ENCODE data around the gene ADRM1.

The ADRM1 gene

DNA sequence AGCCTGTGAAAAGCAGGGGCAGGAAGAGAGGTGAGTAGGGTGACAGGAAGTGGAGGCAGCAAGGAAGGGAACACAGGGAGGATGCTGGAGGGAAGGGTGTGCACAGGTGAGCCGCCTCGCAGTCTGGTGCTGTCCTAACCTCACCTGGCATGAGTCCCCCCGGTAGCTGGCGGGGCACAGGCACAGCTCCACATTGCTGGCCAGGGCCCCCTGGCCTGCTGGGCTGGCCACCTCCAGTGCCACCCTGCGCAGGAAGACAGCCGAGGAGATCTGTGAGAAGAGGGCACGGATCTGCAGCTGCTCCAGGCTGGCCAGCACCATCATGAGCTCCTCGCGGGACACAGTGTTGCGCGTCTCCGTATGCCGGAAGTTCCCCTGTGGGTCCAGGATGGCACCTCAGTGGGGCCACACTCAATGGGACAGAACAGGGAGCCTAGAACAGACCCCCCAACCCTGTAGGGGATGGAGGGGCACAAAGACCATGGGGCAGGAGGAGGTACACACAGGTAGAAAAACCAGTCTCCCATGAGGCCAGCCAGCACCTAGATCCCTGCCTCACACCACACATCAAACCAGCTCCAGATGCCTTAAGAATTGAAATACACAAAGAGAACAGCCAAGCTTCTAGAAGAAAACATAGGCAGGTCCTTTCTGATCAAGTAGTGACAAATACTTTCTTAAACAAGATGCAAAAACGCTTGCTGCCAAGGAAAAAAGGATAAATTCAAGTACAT lies 22.5 kb downstream of the ADRM1 start:
- DNase-seq = no peak

DNA sequence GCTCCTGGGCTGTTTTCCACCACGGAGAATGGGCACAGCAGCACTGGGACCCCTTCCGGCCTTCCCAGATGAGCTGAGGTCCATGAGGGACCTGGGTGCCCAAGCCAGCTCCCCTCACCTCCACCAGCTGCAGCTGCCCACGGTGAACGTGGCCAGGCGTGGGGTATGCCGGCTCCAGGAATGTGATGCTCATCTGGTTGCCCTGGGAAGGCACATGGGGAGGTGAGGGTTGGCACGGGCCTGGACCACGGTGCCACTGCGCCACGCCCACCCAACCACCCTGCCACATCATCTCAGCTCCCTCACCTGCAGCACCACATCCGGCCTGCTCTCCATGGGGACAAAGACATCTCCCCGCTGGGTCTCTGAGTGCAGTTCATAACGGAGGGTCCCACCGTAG lies 23.8 kb downstream of the ADRM1 start:
- no peak for DNase-seq

DNA sequence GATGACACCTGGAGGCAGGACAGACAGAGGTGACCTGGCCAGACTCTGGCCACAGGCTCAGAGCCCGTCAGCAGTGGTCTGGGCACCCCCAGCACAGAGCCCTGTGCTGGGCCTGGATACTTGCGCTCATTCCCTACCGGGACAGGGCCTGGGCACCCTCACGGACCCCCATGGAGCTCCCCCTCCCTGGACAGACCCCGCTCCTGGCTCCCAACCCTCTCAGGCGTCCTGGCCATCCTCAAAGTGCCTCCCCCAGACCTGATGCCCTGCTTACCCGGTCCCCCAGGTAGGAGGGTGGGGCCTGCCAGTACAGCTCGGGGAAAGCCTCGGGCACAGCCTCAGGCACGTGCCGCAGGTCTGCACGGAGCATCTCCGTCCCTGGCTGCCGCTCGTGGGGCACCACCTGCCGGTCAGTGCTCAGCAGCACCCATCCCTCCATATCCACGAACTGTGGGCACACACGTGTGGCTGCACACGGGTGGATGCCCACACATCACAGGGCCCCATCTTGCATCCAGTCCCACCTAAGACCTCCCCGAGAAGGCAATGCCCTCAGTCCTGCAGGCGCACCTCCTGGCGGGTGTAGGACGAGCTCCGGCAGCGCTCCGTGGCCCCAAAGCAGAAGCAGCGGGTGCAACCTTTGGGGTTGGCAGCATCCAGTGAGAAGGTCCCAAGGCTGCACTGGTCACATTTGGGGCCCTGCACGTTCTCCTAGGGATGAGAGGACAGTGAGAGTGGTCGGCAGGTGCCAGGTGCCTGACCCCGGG lies 24.3 kb downstream of the ADRM1 start:
- no peak for DNase-seq

DNA sequence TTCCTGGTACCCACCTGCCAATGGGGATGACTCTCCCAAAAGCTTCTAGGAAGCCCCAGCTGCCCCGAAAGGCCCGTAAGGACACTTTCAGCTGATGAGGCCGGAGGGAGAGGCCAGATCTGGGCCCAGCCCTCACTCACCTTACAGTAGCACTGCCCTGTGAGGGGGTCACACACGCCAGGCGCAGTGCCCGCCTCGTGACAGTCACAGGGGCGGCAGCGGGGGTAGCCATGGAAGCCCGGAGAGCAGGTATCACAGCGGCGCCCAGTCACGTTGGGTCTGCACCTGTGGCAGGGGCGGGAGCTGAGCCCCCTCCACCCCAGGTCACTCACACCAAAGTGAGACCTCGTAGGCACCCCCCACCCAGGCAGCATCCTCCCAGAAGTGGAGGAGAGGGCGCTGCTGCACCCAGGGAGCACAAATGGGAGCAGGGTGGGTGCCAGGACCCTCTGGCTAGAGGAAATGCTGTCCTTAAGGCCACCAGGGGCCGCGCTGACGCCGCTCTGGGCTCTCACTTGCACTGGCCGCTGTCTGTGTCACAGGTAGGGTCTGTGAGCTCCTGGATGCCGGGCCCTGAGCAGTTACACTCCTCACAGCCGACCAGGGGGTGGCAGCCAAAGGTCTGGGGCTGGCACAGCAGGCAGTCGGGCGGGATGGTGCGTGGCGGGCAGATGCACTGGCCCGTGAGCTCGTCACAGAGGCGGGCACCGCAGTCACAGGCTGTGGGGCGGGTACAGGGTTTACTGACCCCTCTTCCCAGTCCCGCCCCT lies 25.1 kb downstream of the ADRM1 start:
- DNase-seq = peak; percentile 14

DNA sequence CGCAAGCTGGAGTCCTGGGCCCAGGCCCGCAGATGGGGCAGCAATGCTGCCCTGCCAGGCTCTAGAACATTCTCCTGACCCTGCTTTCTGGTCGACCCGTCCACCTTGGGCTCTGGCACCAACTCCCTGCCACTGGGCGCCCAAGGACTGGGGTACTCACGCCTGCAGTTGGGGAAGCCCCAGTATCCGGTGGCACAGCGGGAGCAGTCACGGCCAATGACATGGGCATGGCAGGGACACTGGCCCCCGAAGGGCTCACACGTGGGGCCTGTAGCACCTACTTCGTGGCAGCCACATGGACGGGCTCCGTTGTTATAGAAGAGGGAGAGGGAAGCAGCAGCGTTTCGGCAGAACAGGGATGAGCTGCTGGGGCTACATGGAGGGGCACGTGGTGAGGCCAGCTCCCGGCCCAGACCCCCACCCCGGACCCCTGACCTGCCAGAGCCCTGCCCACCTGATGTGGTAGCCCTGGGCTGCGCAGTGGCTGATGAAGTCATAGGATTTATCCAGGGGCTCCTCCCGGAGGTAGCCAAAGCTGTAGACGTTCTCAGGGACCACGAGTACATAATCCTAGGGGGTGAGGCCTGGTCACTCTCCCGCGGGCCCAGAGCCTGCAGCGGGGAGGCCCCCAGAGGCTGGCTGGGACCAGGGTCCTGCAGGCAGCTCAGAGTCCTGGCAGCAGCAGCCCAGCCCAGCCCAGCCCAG lies 26.0 kb downstream of the ADRM1 start:
- no peak for DNase-seq

DNA sequence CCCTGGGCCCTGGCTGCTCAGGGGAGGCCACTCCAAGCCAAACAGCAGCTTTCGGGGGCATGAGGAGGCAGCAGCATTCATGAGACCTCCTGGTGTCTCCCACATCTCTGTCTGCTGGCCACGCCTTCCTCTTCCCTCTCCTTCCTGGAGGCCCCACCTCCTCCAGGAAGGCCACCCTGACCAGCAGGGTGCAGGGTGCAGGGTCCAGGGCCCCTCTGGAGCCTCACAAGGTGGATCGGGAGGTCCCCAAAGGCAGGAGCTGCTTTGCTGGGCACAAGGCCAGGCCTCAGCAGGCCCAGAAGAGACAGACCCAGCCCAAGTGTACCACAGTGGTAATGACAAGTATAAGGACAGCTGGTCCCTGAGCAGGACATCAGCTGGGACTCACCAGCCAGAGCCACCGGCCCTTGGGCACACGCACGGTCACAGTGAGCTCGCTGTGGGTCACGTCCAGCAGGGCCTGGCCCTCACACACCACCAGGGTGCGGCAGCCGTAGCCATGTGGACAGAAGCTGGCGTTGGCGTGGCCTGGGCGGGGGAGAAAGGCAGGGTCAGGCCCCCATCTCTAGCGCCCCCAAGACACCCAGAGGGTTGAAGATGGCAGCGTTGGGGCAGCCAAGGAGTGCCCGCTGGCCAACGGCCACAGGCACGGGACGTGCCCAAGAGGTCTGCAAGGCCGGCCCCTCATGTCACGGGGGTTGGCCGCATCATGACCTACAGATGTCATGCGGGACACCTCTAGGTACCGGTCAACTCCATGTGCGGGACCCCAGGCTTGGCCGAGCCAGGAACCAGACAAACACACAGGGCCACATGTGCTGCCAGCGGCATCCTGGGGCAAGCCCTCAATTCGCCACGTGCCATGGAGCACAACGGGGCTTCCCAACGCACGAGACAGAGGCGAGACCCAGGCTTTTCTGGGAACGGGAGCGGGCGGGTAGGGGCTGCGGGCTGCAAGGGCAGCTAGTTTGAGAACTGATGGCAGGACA lies 26.9 kb downstream of the ADRM1 start:
- DNase-seq = no peak

DNA sequence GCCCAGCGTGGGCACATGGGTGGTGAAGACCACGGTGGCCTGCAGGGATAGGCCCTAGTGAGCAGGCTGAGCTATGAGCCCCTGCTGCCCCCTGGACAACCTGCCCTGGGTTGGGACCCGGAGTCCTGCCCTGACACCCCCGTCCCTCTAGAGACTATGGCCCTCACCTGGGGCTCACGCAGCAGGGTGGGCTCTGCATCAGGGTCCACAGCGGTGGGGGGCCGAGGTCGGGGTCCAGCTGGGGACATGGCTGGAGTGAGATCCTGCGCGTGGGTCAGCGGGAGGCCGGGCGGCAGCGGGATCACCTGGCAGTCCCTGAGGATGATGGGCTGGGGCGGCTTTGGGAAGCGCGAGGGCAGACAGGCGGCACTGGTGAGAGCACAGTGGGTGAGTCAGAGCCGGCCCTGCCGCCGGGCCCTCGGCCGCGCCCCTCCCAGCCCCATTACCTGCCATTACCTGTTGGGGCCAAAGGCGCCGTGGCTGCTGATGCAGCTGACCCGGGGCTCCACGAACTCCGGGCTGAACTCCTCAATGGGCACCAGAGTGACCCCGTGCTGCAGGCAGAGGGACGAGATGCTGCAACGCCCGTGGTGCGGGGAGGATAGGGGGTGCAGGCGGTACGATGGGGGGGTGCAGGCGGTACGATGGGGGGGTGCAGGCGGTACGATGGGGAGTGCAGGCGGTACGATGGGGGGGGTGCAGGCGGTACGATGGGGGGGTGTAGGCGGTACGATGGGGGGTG lies 27.9 kb downstream of the ADRM1 start:
- DNase-seq = no peak

DNA sequence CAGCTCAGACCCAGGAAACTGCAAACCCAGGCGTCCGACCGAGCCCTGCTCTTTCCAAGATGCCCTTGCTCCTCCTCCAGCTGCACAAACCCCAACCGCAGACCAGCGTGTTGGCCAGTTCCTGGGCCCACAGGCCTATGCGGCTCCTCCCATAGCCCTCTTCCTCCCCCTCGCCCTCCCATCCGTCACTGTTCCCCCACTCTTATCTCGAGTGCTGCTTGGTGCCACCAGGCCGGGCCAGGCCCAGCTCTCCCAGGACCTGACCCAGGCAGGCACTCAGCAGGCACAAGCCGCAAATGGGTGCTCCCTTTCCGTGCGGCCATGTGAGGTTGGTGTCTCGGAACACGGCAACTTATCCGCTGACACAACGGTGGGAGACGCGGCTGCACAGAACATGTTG lies 28.6 kb downstream of the ADRM1 start:
- no peak for DNase-seq

DNA sequence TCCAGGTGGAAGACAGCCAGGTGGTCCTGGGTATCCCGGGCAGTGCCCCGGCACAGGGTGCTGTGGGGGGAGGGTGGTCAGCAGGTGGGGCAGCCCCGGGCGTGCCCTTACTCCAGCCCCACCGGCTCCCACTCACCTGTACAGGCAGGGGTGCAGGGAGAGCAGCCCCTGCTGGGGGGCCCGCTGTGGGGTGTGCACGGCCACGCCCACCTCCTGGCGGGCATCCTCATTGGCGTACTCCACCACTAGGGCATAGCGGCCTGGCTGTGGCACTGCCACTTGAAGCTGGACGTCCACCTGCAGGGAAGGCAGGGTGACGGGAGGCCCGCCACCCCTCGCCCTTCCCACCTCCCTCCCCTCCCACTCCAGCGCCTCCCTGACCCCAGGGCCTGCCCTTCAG lies 29.6 kb downstream of the ADRM1 start:
- DNase-seq = no peak

DNA sequence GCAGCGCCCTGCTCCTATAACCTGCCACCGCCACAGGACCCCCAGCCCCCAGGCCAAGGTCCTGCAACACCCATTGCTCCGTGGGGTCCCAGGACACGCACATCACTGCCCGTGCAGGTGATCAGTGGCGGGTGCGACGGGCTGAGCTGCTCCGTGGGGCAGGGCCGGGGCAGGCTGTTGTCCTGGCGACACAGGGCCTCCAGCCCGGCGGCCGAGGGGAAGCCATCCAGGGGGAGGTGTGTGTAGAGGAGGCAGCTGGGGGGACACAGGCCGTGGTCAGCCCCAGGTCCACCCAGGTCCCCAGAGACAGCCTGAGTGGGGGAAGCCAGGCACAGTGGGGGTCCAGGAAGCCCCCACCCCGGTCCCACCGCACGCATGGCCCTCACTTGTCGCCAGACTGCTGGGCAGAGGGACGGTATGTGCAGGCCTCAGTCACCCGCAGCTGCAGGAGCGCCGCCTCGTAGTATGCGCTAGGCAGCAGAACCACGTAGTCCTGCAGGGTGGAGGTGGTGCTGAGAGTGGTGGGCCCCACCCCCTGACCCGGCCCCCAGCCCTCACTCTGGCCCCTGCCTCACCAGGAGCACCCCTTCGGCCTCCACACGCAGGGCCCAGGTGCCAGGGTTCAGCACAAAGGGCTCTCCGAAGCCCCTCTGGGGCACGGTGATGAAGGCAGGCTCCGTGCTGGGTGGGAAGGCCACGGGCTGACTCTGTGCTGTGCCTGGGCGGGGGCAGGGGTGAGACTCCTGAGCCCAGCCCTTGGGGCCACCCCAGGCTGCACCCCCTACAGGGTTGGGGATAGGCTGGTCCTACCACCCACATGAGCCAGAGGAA lies 30.4 kb downstream of the ADRM1 start:
- no peak for DNase-seq

DNA sequence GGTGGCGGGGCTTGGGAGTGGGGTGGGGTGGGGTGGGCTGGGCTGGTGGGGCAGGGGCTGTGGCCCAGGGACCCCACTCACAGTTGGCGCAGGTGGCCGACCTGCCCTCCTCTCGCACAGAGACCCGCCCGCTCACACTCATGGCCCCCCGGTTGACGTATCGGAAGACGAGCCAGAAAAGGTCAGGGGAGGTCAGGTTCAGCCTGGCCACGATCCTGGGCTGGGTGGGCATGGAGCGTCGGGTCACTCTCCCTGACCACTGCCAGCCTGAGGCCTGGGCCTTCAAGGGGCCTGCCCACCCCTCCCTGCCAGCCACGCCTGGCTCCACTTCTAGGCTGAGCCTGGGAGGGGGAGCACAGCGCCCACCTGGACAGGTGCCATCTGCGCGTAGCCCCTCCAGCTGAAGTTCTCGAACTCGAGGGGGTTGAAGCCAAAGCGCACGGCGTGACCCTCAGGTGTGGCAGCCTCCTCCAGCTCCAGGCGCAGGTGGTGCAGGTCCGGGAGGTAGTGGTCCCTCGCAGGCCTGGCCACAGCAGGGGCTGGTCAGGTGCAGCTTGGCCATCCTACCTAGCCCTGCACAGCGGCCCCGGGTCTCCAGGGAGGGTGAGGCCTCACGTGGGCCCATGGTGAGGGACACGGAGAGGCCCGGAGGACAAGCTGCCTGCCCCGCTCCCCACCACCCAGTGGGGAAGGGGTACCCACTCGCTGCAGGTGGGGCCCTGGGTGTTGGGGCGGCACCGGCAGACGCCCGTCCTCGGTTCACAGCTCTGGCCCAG lies 31.2 kb downstream of the ADRM1 start:
- DNase-seq = no peak

DNA sequence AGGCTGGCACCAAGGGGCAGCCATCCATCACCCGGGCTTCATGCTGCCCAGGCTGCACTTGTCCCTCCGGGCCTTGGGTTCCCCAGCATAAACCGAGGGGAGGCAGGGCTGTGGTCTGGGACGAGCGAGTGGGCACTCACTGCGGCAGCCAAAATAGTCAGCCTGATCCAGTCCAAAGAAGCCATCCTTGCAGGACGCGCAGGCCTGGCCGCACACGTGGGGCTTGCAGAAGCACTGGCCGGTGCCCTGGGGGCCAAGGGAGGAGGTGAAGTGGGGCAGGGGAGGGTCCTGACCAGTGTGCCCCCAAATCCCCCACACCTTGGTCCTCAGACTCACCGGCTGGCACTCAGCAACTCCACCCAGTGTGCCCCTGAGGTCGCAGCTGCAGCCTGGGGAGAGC lies 32.1 kb downstream of the ADRM1 start:
- no peak for DNase-seq

DNA sequence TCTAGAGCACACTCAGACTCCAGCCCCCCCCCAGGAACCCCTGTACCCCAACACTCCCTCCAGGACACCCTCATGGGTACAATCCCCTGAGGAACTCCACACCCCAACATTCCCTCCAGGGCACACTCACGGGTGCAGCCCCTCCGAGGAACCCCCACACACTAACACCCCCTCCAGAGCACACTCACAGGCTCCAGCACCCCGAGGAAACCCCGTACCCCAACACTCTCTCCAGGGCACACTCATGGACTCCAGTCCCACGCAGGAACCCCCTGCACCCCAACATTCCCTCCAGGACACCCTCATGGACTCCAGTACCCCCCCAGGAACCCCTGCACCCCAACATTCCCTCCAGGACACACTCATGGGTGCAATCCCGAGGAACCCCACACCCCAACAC lies 32.7 kb downstream of the ADRM1 start:
- no peak for DNase-seq

DNA sequence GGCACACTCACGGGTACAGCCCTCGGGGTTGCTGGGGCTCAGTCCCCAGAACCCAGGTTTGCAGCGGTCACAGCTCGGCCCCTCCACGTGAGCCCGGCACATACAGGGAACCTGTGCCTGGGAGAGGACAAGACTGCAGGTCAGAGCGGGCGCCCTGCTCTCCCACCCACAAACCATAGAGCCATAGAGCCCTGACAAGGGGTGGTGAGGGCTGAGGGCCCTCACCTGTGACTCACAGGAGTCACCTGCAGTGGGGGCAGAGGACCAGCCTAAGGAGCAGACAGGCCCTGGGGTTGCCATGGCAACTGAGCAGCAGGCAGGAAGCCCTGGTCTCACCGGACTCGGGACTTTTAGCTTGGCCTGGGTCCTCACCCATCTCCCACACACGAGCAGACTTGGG lies 33.5 kb downstream of the ADRM1 start:
- no peak for DNase-seq

DNA sequence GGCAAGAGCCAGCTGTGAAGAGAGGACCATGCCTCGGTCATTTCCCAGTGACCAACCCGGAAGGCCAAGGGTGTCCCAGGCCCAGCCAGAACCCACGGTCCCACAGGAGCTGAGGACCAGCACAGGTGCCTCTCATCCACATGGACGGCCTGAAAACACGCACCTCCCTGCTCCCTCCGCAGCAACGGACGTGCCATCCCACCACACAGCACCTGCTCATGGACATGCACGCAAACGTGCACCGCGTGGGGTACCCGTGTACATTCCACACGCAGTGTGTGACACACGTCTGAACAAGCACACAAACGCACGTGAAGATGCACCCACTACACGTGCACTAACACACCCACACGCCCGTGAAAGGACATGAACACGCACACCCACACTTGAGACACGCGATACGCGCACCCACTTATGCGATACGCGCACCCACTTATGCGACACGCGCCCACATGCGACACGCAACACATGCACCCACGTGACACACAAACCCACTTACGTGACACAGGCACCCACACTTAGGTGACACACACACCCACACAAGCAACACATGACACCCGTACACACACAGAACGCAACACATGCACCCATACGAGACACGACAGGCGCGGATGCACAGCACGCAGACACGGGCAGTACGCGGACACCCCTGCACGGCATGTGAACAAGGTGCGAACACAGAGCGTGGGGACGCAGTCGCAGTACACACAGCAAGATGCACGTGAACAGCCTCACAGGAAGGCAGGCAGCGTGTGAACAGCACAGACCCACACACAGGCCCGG lies 34.2 kb downstream of the ADRM1 start:
- DNase-seq = no peak

DNA sequence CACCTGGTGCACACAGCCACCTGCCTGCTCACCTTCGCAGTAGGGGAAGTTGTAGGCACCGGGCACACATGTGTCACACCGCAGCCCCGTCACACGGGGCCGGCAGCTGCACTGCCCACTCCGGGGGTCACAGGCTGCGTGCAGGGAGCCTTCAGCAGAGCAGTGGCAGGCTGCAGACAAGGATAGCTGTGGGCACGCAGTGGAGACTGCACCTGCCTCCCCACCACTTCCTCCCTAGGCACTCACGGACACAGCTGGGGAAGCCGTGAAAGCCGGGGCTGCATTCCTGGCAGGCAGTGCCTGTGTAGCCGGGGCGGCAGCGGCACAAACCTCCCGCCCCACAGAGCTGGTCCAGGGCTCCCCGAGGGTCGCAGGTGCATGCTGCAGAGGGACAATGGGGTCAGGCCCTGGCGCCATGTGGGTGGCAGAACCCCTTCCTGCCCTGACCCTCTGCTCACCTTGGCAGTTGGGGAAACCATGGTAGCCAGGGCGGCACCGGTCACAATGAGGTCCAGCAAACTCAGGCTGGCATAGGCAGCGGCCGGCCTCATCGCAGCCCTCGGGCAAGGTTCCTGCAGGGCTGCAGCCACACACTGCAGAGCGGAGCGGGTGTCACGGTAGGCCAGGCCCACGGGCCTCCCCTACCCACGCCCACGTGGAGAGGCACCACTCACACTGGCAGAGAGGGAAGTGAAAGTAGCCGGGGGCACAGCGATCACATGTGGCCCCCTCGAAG lies 34.9 kb downstream of the ADRM1 start:
- DNase-seq = no peak

DNA sequence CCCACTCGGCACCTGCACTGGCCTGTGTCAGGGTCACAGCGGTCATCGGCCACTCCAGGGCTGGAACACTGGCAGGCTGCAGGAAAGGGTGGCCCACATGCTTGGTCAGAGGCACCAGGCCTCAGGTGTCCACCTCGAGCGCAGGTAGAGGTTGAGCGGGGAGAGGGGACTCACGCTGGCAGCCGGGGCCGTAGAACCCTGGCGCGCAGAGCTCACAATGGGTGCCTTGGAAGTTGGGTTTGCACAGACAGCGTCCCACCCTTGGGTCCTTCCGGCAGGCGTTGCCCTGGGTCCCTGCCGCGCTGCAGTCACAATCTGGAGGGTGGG lies 35.5 kb downstream of the ADRM1 start:
- no peak for DNase-seq

DNA sequence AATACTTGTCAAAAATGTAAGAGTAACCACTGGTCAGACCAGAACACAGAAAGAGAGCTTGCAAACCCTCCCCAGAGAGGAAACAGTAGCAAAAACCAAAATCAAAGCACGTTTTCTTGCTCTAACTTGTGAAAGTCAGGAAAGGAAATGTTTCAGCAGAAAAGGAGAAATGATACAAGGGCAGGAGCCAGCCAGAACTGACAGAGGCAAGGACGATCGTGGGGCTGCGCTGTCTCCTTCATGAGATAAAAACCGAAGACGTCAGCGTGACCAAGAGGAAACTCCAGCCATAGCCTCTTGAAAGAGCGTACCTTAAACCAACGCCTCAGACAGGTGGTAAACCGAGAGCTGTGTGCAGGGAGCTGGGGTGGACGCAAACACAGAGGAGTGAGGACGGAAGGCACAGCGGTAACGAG lies 36.9 kb downstream of the ADRM1 start:
- DNase-seq = no peak

Data from NCI-H524 treated with DMSO at 0.1 percent for 48 hours (cell line).